Lower leg skin (tissue), 3 donors: Measurements from ENCODE around the gene TMEM44.

Source experiments
- CTCF ChIP-seq, 3 donors: fragments of 450-650 bp; IDR thresholded peaks; one replicate each; pipeline ENCODE4 v1.5.1; 2016; ENCODE audit warnings: antibody characterized with exemption in 3 of 3, mild to moderate bottlenecking in 3 of 3, moderate library complexity in 2 of 3
- POLR2A ChIP-seq, 2 donors: fragments of 450-650 bp; IDR thresholded peaks; one replicate each; pipeline ENCODE4 v1.6.1; 2016 to 2017; ENCODE audit warnings: antibody characterized with exemption in 2 of 2, mild to moderate bottlenecking in 1 of 2, moderate library complexity in 1 of 2

- no peak for TF ChIP-seq CTCF (IDR thresholded peaks at IDR 0.05)
- no peak for TF ChIP-seq POLR2A (IDR thresholded peaks at IDR 0.05)
Measured at GRCh38 chr3:194539498-194539897, 93.7 kb downstream of the TMEM44 start.
